ENCODE results near the gene SLC10A3. TPM values are rescaled to one million over a fixed set of nuclear protein-coding genes. Genes with fewer than 3 reads are reported as not detected.

SLC10A3 gene
- total RNA-seq, 1 donor from 2014 or later = 7.4 TPM

- no peak for FAIRE-seq
- H3K36me3 ChIP-seq (ENCODE audit: control insufficient read depth, insufficient read depth, low read length) = peaks cover 11% of the 10 kb centered on the region
Measured at GRCh38 chrX:154440623-154441357, 49.6 kb downstream of the SLC10A3 start.

GRCh38 chrX:154439841-154440240 is 50.6 kb downstream of the SLC10A3 start:
- Histone ChIP-seq H3K36me3 (ENCODE audit: control insufficient read depth, insufficient read depth, low read length) (peaks cover 15% of the 10 kb centered on the region), H3K4me3 (ENCODE audit: low read depth, low read length) (no peak overlapping the region), H3K27me3 (ENCODE audit: control insufficient read depth, insufficient read depth, low read length) (no peaks in the 10 kb centered on the region)
- no peak for TF ChIP-seq CTCF (IDR thresholded peaks at IDR 0.05; ENCODE audit: insufficient read depth, low read length, severe bottlenecking)
- DNase-seq (ENCODE audit: low read depth) = no peak
- FAIRE-seq = no peak

More at GRCh38 chrX:154440623-154441357, 49.6 kb downstream of the SLC10A3 start:
- no peak for DNase-seq (ENCODE audit: low read depth)
- Histone ChIP-seq H3K27me3 (ENCODE audit: control insufficient read depth, insufficient read depth, low read length) (no peaks in the 10 kb centered on the region), H3K4me3 (ENCODE audit: low read depth, low read length) (no peak overlapping the region)
- no peak for TF ChIP-seq CTCF (IDR thresholded peaks at IDR 0.05; ENCODE audit: insufficient read depth, low read length, severe bottlenecking)

- H3K27me3 ChIP-seq (ENCODE audit: control insufficient read depth, insufficient read depth, low read length) = no peaks in the 10 kb centered on the region
- peak overlapping the region; percentile 71 for H3K4me3 ChIP-seq (ENCODE audit: low read depth, low read length)
- TF ChIP-seq CTCF (IDR thresholded peaks at IDR 0.05; ENCODE audit: insufficient read depth, low read length, severe bottlenecking) = no peak
- H3K36me3 ChIP-seq (ENCODE audit: control insufficient read depth, insufficient read depth, low read length) = peaks cover 15% of the 10 kb centered on the region
- FAIRE-seq (no peak), DNase-seq (ENCODE audit: low read depth) (no peak)
Measured at GRCh38 chrX:154437971-154438893, 52.2 kb downstream of the SLC10A3 start.

Other genes starting within 250 kb of the SLC10A3 start
- gene OPN1MW3, start 233.0 kb downstream of the SLC10A3 start, total RNA-seq = not detected in 2 replicates
- gene TEX28, start 195.5 kb downstream of the SLC10A3 start, total RNA-seq = not detected in 2 replicates
- gene TKTL1, start 194.8 kb downstream of the SLC10A3 start, total RNA-seq = not detected in 2 replicates
- gene FLNA, start 116.0 kb downstream of the SLC10A3 start, total RNA-seq = 676 and 858 TPM in 2 replicates
- gene EMD, start 111.3 kb downstream of the SLC10A3 start, total RNA-seq = 16.1 and 27.3 TPM in 2 replicates
- 2,240 and 6,023 TPM in 2 replicates for gene RPL10, start 92.3 kb downstream of the SLC10A3 start, total RNA-seq
- gene DNASE1L1, start 81.4 kb downstream of the SLC10A3 start, total RNA-seq = 38.7 and 70.7 TPM in 2 replicates
- 20.6 and 22.4 TPM in 2 replicates for gene TAFAZZIN, start 79.1 kb downstream of the SLC10A3 start, total RNA-seq
- 44.0 and 51.7 TPM in 2 replicates for gene ATP6AP1, start 62.0 kb downstream of the SLC10A3 start, total RNA-seq
- 87.2 and 98.5 TPM in 2 replicates for gene GDI1, start 53.5 kb downstream of the SLC10A3 start, total RNA-seq
- 88.5 and 90.4 TPM in 2 replicates for gene FAM50A, start 46.5 kb downstream of the SLC10A3 start, total RNA-seq
- gene PLXNA3, start 32.3 kb downstream of the SLC10A3 start, total RNA-seq = 6.1 and 8.7 TPM in 2 replicates
- gene LAGE3, start 11.3 kb downstream of the SLC10A3 start, total RNA-seq = 7.2 and 14.7 TPM in 2 replicates
- gene UBL4A, start 4.0 kb downstream of the SLC10A3 start, total RNA-seq = 36.6 and 59.2 TPM in 2 replicates
- 33.2 and 36.6 TPM in 2 replicates for gene FAM3A, start 25.6 kb upstream of the SLC10A3 start, total RNA-seq
- gene G6PD, start 56.2 kb upstream of the SLC10A3 start, total RNA-seq = 17.4 and 20.0 TPM in 2 replicates
- gene IKBKG, start 57.0 kb upstream of the SLC10A3 start, total RNA-seq = 8.4 and 10.3 TPM in 2 replicates
- gene CTAG1A, start 94.5 kb upstream of the SLC10A3 start, total RNA-seq = not detected in 2 replicates
- gene CTAG1B, start 128.7 kb upstream of the SLC10A3 start, total RNA-seq = not detected in 2 replicates
- gene CTAG2, start 162.9 kb upstream of the SLC10A3 start, total RNA-seq = not detected in 2 replicates